HEK293 (cell line): ENCODE data around the gene IL17F.

Experiments used
- BCL6B ChIP-seq: fragments of 450-650 bp; formaldehyde crosslinking; IDR thresholded peaks from 2 replicates; pipeline ENCODE4 v1.5.1; 2017; ENCODE audit warnings: missing biosample characterization, missing genetic modification characterization
- EGR2 ChIP-seq: fragments of 450-650 bp; formaldehyde crosslinking; IDR thresholded peaks from 2 replicates; pipeline ENCODE4 v1.5.1; 2016; ENCODE audit warnings: low read depth, missing biosample characterization, missing genetic modification characterization
- GFI1B ChIP-seq: fragments of 450-650 bp; formaldehyde crosslinking; IDR thresholded peaks from 2 replicates; pipeline ENCODE4 v1.5.1; 2016; ENCODE audit warnings: missing biosample characterization, missing genetic modification characterization
- INSM2 ChIP-seq: fragments of 450-650 bp; formaldehyde crosslinking; IDR thresholded peaks from 2 replicates; pipeline ENCODE4 v1.5.1; 2016; ENCODE audit warnings: missing biosample characterization, missing genetic modification characterization
- MZF1 ChIP-seq: fragments of 450-650 bp; formaldehyde crosslinking; IDR thresholded peaks from 2 replicates; pipeline ENCODE4 v1.5.1; 2017; ENCODE audit warnings: missing biosample characterization, missing genetic modification characterization, borderline replicate concordance
- OSR2 ChIP-seq: fragments of 450-650 bp; formaldehyde crosslinking; IDR thresholded peaks from 2 replicates; pipeline ENCODE4 v1.5.1; 2016; ENCODE audit warnings: missing biosample characterization, missing genetic modification characterization
- PATZ1 ChIP-seq: fragments of 450-650 bp; formaldehyde crosslinking; IDR thresholded peaks from 2 replicates; pipeline ENCODE4 v1.5.1; 2016; ENCODE audit warnings: missing biosample characterization, missing genetic modification characterization
- SP7 ChIP-seq: fragments of 450-650 bp; formaldehyde crosslinking; IDR thresholded peaks from 2 replicates; pipeline ENCODE4 v1.5.1; 2016; ENCODE audit warnings: missing biosample characterization, missing genetic modification characterization
- ZEB2 ChIP-seq: fragments of 450-650 bp; formaldehyde crosslinking; IDR thresholded peaks from 2 replicates; pipeline ENCODE4 v1.5.1; 2016; ENCODE audit warnings: missing biosample characterization, missing genetic modification characterization
- ZNF2 ChIP-seq: fragments of 450-650 bp; formaldehyde crosslinking; IDR thresholded peaks from 2 replicates; pipeline ENCODE4 v1.5.1; 2016; ENCODE audit warnings: missing biosample characterization, missing genetic modification characterization
- ZNF302 ChIP-seq: fragments of 450-650 bp; formaldehyde crosslinking; IDR thresholded peaks from 2 replicates; pipeline ENCODE4 v1.5.1; 2016; ENCODE audit warnings: missing biosample characterization, missing genetic modification characterization, low read depth
- ZNF354C ChIP-seq: fragments of 450-650 bp; formaldehyde crosslinking; IDR thresholded peaks from 2 replicates; pipeline ENCODE4 v1.5.1; 2016; ENCODE audit warnings: missing biosample characterization, missing genetic modification characterization, low read depth, borderline replicate concordance
- ZNF391 ChIP-seq: fragments of 450-650 bp; formaldehyde crosslinking; IDR thresholded peaks from 2 replicates; pipeline ENCODE4 v1.5.1; 2016; ENCODE audit warnings: low read depth, missing biosample characterization, missing genetic modification characterization, borderline replicate concordance
- ZNF449 ChIP-seq: fragments of 450-650 bp; formaldehyde crosslinking; IDR thresholded peaks from 2 replicates; pipeline ENCODE4 v1.5.1; 2017; ENCODE audit warnings: missing biosample characterization, mild to moderate bottlenecking, missing genetic modification characterization, moderate library complexity
- ZNF510 ChIP-seq: fragments of 450-650 bp; formaldehyde crosslinking; IDR thresholded peaks from 2 replicates; pipeline ENCODE4 v1.5.1; 2018; ENCODE audit warnings: mild to moderate bottlenecking, missing genetic modification characterization, missing biosample characterization; ENCODE audit not compliant: insufficient replicate concordance
- ZNF544 ChIP-seq: fragments of 450-650 bp; formaldehyde crosslinking; IDR thresholded peaks from 2 replicates; pipeline ENCODE4 v1.5.0; 2017; ENCODE audit warnings: missing biosample characterization, missing genetic modification characterization
- ZNF558 ChIP-seq: fragments of 450-650 bp; formaldehyde crosslinking; IDR thresholded peaks from 2 replicates; pipeline ENCODE4 v1.5.1; 2016; ENCODE audit warnings: missing biosample characterization, missing genetic modification characterization
- ZNF561 ChIP-seq: fragments of 450-650 bp; IDR thresholded peaks from 2 replicates; pipeline ENCODE4 v1.5.1; 2018; ENCODE audit warnings: missing biosample characterization, missing genetic modification characterization, borderline replicate concordance
- ZNF670 ChIP-seq: fragments of 450-650 bp; formaldehyde crosslinking; IDR thresholded peaks from 2 replicates; pipeline ENCODE4 v1.5.1; 2016; ENCODE audit warnings: missing biosample characterization, missing genetic modification characterization, low read depth
- ZSCAN18 ChIP-seq: fragments of 450-650 bp; formaldehyde crosslinking; IDR thresholded peaks from 2 replicates; pipeline ENCODE4 v1.5.1; 2016; ENCODE audit warnings: missing biosample characterization, missing genetic modification characterization
- TF ChIP-seq, protein P1 (sequence below): sonication (generic); formaldehyde crosslinking; IDR thresholded peaks from 2 replicates; pipeline ENCODE4 v1.8.1; 2022; ENCODE audit warnings: mild to moderate bottlenecking, moderate library complexity, missing genetic modification reagents
- TF ChIP-seq, protein P2 (sequence below): fragments of 450-650 bp; formaldehyde crosslinking; IDR thresholded peaks from 2 replicates; pipeline ENCODE4 v1.5.1; 2016; ENCODE audit warnings: missing biosample characterization, missing genetic modification characterization, borderline replicate concordance

Gene IL17F

GRCh38 chr6:52243282-52243893 lies 912 bp downstream of the IL17F start (continued):
- TF ChIP-seq ZNF510 (tag by site-specific recombination) = no peak
- TF ChIP-seq BCL6B (tag by site-specific recombination) = peak; percentile 47; the same call in 1 of the 2 replicates
- peak; percentile 98 for TF ChIP-seq INSM2 (tag by site-specific recombination)
- TF ChIP-seq ZNF670 = no peak
- peak; percentile 97; the same call in 1 of the 2 replicates for TF ChIP-seq ZNF391 (tag by site-specific recombination)
- TF ChIP-seq GFI1B = peak; percentile 88
- no peak; the same call in 1 of the 2 replicates for TF ChIP-seq ZSCAN18 (tag by site-specific recombination)
- no peak for TF ChIP-seq ZNF354C (tag by site-specific recombination)
- TF ChIP-seq EGR2 (tag by site-specific recombination) = no peak
- TF ChIP-seq PATZ1 (tag by site-specific recombination) = peak; percentile 81
- no peak for TF ChIP-seq ZNF302 (tag by site-specific recombination)
- TF ChIP-seq, protein P1, sequence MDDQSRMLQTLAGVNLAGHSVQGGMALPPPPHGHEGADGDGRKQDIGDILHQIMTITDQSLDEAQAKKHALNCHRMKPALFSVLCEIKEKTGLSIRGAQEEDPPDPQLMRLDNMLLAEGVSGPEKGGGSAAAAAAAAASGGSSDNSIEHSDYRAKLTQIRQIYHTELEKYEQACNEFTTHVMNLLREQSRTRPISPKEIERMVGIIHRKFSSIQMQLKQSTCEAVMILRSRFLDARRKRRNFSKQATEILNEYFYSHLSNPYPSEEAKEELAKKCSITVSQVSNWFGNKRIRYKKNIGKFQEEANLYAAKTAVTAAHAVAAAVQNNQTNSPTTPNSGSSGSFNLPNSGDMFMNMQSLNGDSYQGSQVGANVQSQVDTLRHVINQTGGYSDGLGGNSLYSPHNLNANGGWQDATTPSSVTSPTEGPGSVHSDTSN (CRISPR knock-in tag) = no peak
- TF ChIP-seq, protein P2, sequence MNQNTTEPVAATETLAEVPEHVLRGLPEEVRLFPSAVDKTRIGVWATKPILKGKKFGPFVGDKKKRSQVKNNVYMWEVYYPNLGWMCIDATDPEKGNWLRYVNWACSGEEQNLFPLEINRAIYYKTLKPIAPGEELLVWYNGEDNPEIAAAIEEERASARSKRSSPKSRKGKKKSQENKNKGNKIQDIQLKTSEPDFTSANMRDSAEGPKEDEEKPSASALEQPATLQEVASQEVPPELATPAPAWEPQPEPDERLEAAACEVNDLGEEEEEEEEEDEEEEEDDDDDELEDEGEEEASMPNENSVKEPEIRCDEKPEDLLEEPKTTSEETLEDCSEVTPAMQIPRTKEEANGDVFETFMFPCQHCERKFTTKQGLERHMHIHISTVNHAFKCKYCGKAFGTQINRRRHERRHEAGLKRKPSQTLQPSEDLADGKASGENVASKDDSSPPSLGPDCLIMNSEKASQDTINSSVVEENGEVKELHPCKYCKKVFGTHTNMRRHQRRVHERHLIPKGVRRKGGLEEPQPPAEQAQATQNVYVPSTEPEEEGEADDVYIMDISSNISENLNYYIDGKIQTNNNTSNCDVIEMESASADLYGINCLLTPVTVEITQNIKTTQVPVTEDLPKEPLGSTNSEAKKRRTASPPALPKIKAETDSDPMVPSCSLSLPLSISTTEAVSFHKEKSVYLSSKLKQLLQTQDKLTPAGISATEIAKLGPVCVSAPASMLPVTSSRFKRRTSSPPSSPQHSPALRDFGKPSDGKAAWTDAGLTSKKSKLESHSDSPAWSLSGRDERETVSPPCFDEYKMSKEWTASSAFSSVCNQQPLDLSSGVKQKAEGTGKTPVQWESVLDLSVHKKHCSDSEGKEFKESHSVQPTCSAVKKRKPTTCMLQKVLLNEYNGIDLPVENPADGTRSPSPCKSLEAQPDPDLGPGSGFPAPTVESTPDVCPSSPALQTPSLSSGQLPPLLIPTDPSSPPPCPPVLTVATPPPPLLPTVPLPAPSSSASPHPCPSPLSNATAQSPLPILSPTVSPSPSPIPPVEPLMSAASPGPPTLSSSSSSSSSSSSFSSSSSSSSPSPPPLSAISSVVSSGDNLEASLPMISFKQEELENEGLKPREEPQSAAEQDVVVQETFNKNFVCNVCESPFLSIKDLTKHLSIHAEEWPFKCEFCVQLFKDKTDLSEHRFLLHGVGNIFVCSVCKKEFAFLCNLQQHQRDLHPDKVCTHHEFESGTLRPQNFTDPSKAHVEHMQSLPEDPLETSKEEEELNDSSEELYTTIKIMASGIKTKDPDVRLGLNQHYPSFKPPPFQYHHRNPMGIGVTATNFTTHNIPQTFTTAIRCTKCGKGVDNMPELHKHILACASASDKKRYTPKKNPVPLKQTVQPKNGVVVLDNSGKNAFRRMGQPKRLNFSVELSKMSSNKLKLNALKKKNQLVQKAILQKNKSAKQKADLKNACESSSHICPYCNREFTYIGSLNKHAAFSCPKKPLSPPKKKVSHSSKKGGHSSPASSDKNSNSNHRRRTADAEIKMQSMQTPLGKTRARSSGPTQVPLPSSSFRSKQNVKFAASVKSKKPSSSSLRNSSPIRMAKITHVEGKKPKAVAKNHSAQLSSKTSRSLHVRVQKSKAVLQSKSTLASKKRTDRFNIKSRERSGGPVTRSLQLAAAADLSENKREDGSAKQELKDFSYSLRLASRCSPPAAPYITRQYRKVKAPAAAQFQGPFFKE = no peak
- no peak for TF ChIP-seq ZNF544 (tag by site-specific recombination)
- peak; percentile 94 for TF ChIP-seq ZEB2 (tag by site-specific recombination)
- TF ChIP-seq ZNF2 (tag by site-specific recombination) = peak; percentile 87
- TF ChIP-seq ZNF558 (tag by site-specific recombination) = peak; percentile 84
- peak; percentile 99 for TF ChIP-seq ZNF449 (tag by site-specific recombination)
- peak; percentile 99 for TF ChIP-seq OSR2
- TF ChIP-seq MZF1 (tag by site-specific recombination) = peak; percentile 99
- TF ChIP-seq ZNF561 (tag by site-specific recombination) = peak; percentile 99
- peak; percentile 95 for TF ChIP-seq SP7 (tag by site-specific recombination)
